NCI-H1436 (cell line): ENCODE results near the gene TERT.

ENCODE experiments used
- DNase-seq: peaks from one replicate; lab custom pipeline; 2025; lab: John Stamatoyannopoulos, UW

The TERT gene

GRCh38 chr5:1318659-1319251, 23.9 kb upstream of the TERT start:
- no peak for DNase-seq

- DNase-seq, result no peak
Measured at GRCh38 chr5:1317921-1318565, 23.2 kb upstream of the TERT start.

- DNase-seq, result no peak
Measured at GRCh38 chr5:1316588-1317340, 21.9 kb upstream of the TERT start.

GRCh38 chr5:1315709-1316587, 21.1 kb upstream of the TERT start:
- DNase-seq, result peak; percentile 94

- DNase-seq, result no peak
Measured at GRCh38 chr5:1315018-1315708, 20.3 kb upstream of the TERT start.

- DNase-seq, result no peak
Measured at GRCh38 chr5:1314564-1314982, 19.7 kb upstream of the TERT start.

- DNase-seq, result peak; percentile 54
Measured at GRCh38 chr5:1312993-1313833, 18.3 kb upstream of the TERT start.

GRCh38 chr5:1312206-1312605, 17.3 kb upstream of the TERT start:
- no peak for DNase-seq

GRCh38 chr5:1311439-1312055, 16.7 kb upstream of the TERT start:
- no peak for DNase-seq

GRCh38 chr5:1310118-1310517, 15.2 kb upstream of the TERT start:
- DNase-seq, result no peak

- no peak for DNase-seq
Measured at GRCh38 chr5:1304033-1304432, 9.2 kb upstream of the TERT start.

GRCh38 chr5:1302258-1302657, 7.4 kb upstream of the TERT start:
- DNase-seq, result no peak

- DNase-seq, result no peak
Measured at GRCh38 chr5:1300581-1301083, 5.8 kb upstream of the TERT start.

GRCh38 chr5:1299961-1300360, 5.1 kb upstream of the TERT start:
- DNase-seq, result no peak

- DNase-seq, result no peak
Measured at GRCh38 chr5:1299511-1299850, 4.6 kb upstream of the TERT start.

GRCh38 chr5:1298723-1299510, 4.0 kb upstream of the TERT start:
- DNase-seq, result no peak

GRCh38 chr5:1298067-1298551, 3.2 kb upstream of the TERT start:
- DNase-seq, result no peak

GRCh38 chr5:1297243-1297642, 2.4 kb upstream of the TERT start:
- DNase-seq, result peak; percentile 71

- DNase-seq, result no peak
Measured at GRCh38 chr5:1295650-1296037, 776 bp upstream of the TERT start.
